Measurements from ENCODE around the gene PRCP. TPM values are rescaled to one million over a fixed set of nuclear protein-coding genes. Genes with fewer than 3 reads are reported as not detected.

Gene PRCP
- total and polyA plus RNA-seq, 2 donors (not counting 3 experiments of a cell fraction or from before 2014, with no cell fraction given), result 170 to 277 TPM

DNA sequence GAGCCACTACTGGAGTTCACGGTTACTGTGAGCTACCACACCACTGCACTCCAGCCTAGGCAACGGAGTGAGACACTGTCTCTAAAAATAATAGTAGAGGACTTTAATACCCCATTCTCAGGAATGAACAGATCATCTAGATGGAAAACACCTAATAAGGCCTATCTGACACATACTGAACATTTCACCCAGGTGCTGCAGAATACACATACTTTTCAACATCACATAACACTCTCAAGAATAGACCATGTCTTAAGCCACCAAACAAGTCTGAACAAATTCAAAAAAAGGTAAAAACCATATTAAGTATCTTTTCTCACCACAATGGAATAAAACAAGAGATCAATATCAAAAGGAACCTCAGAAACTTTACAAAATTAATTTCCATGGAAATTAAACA, 39.2 kb upstream of the PRCP start:
- dilution Hi-C loops (cut with MboI; ENCODE audit: extremely low pct_ligation_motif_present, low sequenced_read_pairs), result no loop called here
- Histone ChIP-seq H3K27me3 (ENCODE audit: control insufficient read depth in 2 of 2, insufficient read depth in 2 of 2, low read length in 2 of 2) (no peaks in the 10 kb centered on the region), H3K27ac (ENCODE audit: insufficient read depth, low read depth, low read length) (no peak overlapping the region), H3K79me2 (ENCODE audit: control insufficient read depth, insufficient read depth, low read length) (no peaks in the 10 kb centered on the region), H3K4me2 (ENCODE audit: insufficient read depth, low read length) (no peak overlapping the region), H3K9me1 (replicated peaks; ENCODE audit: control insufficient read depth, extremely low read depth, insufficient read depth, low read length) (no peaks in the 10 kb centered on the region), H2AFZ (ENCODE audit: low read depth, low read length) (no peak overlapping the region), H3K4me3 (replicated peaks in 1 of 3; ENCODE audit: insufficient read depth in 1 of 3, low read depth in 1 of 3, low read length in 3 of 3) (no peak overlapping the region), H3K4me1 (ENCODE audit: control insufficient read depth, extremely low read depth, insufficient read depth, low read length) (peaks cover 6% of the 10 kb centered on the region), H3K9me3 (replicated peaks; ENCODE audit: control insufficient read depth, insufficient read depth, low read length) (no peaks in the 10 kb centered on the region), H3K9ac (replicated peaks; ENCODE audit: extremely low read depth, insufficient read depth, low read length) (no peak overlapping the region), H3K36me3 (ENCODE audit: control insufficient read depth in 2 of 2, extremely low read depth in 1 of 2, insufficient read depth in 2 of 2, low read length in 2 of 2) (no peaks in the 10 kb centered on the region), H4K20me1 (replicated peaks; ENCODE audit: control insufficient read depth, extremely low read depth, insufficient read depth, low read length) (no peaks in the 10 kb centered on the region)
- no peak for FAIRE-seq
- BruUV-seq (replicated peaks), result no TSS peak
- DNase-seq (ENCODE audit: low read depth, low spot score), result no peak
- POLR2A ChIA-PET, result no interaction called here
- TF ChIP-seq POLR2A (IDR thresholded peaks at IDR 0.05; ENCODE audit: low read depth, low read length) (no peak), POLR2AphosphoS5 (IDR thresholded peaks at IDR 0.05; ENCODE audit: insufficient read depth, low read depth, low read length) (no peak), GATA2 (IDR thresholded peaks at IDR 0.05; ENCODE audit: insufficient read depth, insufficient read length, low read depth, low read length) (no peak), FOS (IDR thresholded peaks at IDR 0.05; ENCODE audit: borderline replicate concordance, insufficient read depth, low read length) (no peak), MYC (IDR thresholded peaks at IDR 0.05; ENCODE audit: low read depth, low read length) (no peak), JUN (IDR thresholded peaks at IDR 0.05; ENCODE audit: borderline replicate concordance, insufficient read depth, insufficient read length, low read depth) (no peak), EZH2 (IDR thresholded peaks at IDR 0.05; ENCODE audit: borderline replicate concordance, low read depth, low read length, severe bottlenecking) (no peak)
- TF ChIP-seq, protein P1, sequence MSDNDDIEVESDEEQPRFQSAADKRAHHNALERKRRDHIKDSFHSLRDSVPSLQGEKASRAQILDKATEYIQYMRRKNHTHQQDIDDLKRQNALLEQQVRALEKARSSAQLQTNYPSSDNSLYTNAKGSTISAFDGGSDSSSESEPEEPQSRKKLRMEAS (IDR thresholded peaks at IDR 0.05; ENCODE audit: insufficient read depth, insufficient read length), result no peak
- TF ChIP-seq, protein P2, sequence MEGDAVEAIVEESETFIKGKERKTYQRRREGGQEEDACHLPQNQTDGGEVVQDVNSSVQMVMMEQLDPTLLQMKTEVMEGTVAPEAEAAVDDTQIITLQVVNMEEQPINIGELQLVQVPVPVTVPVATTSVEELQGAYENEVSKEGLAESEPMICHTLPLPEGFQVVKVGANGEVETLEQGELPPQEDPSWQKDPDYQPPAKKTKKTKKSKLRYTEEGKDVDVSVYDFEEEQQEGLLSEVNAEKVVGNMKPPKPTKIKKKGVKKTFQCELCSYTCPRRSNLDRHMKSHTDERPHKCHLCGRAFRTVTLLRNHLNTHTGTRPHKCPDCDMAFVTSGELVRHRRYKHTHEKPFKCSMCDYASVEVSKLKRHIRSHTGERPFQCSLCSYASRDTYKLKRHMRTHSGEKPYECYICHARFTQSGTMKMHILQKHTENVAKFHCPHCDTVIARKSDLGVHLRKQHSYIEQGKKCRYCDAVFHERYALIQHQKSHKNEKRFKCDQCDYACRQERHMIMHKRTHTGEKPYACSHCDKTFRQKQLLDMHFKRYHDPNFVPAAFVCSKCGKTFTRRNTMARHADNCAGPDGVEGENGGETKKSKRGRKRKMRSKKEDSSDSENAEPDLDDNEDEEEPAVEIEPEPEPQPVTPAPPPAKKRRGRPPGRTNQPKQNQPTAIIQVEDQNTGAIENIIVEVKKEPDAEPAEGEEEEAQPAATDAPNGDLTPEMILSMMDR (IDR thresholded peaks at IDR 0.05; ENCODE audit: extremely low read depth in 1 of 2, insufficient read depth in 1 of 2, low read depth in 1 of 2, low read length in 2 of 2), result no peak
- CTCF ChIA-PET, result interaction anchor here (1.2 kb wide), 1 partner anchor 12 kb away, joined by 5 read pairs; no protein-coding TSS in a partner anchor
- intact Hi-C loops (cut with micrococcal nuclease), result no loop called here

All from endothelial cell of umbilical vein (primary cell).